HEK293 (cell line): Measurements from ENCODE around the gene CA6.

Experiments
- TRIM28 ChIP-seq: IDR thresholded peaks from 2 replicates; pipeline ENCODE4 v1.6.1; 2011; ENCODE audit warnings: low read length, control low read depth, borderline replicate concordance
- TF ChIP-seq, protein P1 (sequence below): fragments of 450-650 bp; IDR thresholded peaks from 2 replicates; pipeline ENCODE4 v1.5.1; 2018; ENCODE audit warnings: missing biosample characterization, mild to moderate bottlenecking, missing genetic modification characterization

DNA sequence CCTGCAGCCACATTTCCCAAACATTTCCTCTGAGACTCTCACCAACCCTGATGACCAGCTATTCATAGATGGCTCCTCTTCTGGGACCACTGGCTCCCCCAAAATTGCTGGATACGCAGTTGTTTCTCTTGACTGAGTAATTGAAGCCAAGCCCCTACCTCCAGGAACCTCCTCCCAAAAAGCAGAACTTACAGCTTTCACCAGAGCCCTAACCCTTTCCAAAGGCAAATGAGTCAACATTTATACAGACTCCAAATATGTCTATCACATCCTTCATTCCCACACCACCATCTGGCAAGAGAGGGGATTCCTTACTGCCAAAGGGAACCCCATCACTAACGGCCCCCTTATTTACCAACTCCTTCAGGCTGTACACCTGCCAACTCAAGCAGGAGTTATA lies 20.3 kb upstream of the CA6 start:
- no peak for TF ChIP-seq TRIM28
- TF ChIP-seq, protein P1, sequence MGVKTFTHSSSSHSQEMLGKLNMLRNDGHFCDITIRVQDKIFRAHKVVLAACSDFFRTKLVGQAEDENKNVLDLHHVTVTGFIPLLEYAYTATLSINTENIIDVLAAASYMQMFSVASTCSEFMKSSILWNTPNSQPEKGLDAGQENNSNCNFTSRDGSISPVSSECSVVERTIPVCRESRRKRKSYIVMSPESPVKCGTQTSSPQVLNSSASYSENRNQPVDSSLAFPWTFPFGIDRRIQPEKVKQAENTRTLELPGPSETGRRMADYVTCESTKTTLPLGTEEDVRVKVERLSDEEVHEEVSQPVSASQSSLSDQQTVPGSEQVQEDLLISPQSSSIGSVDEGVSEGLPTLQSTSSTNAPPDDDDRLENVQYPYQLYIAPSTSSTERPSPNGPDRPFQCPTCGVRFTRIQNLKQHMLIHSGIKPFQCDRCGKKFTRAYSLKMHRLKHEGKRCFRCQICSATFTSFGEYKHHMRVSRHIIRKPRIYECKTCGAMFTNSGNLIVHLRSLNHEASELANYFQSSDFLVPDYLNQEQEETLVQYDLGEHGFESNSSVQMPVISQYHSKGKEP: no peak
